ENCODE data around the gene BCAS1.
"Not testable (repeated sequence)": the region's sequence is repeated elsewhere in the genome, so short reads cannot be mapped to it uniquely, and the experiment has no call there.

BCAS1 gene

DNA sequence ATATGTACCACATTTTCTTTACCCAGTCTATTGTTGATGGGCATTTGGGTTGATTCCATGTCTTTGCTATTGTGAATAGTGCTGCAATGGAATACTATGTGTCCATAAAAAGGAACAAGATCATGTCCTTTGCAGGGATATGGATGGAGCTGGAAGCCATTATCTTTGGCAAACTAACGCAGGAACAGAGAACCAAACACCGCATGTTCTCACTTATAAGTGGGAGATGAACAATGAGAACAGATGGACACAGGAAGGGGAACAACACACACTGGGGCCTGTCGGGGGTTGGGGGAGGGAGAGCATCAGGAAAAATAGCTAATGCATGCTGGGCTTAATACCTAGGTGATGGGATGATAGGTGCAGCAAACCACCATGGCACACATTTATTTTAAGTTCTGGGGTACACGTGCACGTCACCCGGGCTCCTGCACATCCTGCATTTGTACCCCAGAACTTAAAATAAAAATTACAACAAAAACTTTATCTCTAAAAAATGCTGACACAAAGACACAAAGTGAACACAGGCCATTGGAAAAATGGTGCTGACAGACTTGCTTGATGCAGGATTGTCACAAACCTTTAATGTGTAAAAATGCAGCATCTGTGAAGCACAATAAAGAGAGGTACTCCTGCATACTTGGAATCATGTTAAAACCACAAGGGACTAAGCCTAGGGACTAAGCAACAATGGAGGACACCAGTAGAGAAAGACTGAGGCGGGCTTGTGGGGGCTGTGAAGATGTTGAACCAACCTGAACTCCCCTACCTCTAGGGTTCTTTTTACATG, 48.8 kb downstream of the BCAS1 start:
- DNase-seq (ENCODE audit: low spot score) (no peak), FAIRE-seq (no peak)

DNA sequence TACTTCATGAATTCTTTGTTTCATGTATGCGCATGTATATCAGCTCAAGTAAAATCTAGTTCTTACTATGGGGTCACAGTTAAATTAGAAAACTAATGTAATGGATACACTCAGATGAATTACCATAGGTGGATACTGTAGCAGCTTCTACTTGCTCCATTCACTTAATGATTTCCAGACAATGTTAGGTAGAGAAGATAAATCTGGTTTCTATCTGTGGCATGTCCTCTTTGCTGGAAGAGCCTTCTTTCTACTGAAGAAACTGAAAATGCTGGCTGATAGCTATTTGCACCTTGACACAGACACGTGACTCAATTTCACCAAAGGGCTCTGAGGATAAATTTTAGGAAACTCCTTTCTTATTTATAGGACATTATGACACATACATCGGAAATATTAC, 49.5 kb downstream of the BCAS1 start:
- no peak for DNase-seq (ENCODE audit: low spot score)
- no peak for FAIRE-seq

DNA sequence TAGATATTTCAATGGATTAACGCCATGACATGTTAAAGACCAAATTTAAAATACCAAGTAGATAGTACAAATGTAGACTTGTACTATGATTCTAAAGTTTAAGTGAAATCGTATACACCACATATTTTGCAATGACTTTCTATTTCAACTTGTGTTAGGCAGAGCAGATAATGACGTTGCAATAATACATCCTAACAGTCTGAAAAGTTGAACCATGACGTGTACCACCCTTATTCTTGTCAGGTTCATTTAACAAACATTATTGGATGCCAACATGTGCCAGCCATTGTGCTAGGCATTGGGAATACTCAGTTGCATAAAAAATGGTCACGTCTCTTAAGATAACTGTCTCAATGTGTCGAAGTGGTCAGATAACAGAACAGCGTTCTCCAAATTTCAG, 50.0 kb downstream of the BCAS1 start:
- no peak for DNase-seq (ENCODE audit: low spot score)
- no peak for FAIRE-seq

DNA sequence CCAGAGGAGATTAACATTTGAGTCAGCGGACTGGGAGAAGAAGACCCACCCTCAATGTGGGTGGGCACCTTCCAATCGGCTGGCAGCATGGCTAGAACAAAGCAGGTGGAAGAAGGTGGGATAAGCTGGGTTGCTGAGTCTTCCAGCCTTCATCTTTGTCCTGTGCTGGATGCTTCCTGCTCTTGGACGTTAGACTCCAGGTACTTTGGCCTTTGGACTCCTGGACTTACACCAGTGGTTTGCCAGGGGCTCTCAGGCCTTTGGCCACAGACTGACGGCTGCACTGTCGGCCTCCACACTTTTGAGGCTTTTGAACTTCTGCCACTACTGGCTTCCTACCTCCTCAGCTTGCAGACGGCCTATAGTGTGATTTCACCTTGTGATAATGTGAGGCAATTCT, 50.8 kb downstream of the BCAS1 start:
- FAIRE-seq = no peak
- no peak for DNase-seq (ENCODE audit: low spot score)

DNA sequence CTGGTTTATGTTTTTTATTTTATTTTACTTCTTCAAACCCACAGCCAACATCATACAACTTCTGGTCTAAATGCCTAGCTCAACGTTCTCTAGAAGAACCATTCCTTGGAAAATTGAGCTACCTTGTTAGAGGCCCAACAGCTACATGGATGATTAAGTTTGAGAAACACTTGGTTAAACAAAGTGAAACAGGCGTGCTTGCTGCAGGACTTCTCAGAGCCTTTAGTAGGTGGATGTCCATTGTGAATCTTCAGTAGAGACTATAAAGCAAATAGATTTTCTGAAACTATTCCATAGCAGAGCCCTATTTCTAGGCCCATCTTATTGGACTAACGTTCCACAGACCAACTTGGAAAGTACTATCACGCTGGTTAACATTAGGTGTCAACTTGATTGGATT, 51.3 kb downstream of the BCAS1 start:
- no peak for FAIRE-seq

DNA sequence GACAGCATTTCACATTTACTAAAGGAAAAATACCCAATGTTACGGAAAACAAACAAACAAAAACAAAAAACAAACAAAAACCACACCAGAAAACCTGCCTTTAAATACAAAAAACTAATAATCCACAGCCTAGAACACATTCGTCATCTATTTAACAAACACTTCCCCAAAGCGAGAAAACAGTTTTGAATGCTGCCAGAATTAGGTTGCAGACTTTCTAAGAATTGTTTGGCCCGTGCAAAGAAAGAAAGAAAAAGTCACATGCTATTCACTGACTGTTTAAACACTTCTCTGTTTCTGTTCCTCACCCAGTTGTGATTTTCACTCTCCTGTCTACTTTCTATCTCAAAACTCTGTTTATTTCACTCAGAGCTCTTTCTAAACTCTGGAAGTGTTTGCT, 52.5 kb downstream of the BCAS1 start:
- no peak for DNase-seq (ENCODE audit: low spot score)
- no peak for FAIRE-seq

More for the DNA sequence above, 51.3 kb downstream of the BCAS1 start:
- no peak for DNase-seq (ENCODE audit: low spot score)

DNA sequence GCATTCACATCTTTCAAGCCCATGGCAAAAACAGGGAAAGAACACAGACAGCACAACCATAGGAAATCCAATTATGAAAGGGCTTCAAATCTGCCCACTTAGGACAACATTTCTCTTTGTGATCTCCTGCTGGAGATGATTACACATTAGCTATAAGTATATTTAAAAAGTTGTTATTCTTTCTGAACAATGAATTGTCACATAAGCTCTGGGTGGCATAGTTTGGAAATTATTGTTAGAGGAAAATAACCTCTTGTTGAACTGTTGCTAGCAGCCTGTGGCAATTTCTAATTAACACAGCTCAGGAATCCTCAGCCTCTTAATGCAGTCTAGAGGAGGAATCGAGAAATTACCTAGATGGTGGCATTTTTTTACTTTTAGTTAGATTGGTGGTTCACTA, 54.9 kb downstream of the BCAS1 start:
- no peak for DNase-seq (ENCODE audit: low spot score)
- FAIRE-seq = no peak

DNA sequence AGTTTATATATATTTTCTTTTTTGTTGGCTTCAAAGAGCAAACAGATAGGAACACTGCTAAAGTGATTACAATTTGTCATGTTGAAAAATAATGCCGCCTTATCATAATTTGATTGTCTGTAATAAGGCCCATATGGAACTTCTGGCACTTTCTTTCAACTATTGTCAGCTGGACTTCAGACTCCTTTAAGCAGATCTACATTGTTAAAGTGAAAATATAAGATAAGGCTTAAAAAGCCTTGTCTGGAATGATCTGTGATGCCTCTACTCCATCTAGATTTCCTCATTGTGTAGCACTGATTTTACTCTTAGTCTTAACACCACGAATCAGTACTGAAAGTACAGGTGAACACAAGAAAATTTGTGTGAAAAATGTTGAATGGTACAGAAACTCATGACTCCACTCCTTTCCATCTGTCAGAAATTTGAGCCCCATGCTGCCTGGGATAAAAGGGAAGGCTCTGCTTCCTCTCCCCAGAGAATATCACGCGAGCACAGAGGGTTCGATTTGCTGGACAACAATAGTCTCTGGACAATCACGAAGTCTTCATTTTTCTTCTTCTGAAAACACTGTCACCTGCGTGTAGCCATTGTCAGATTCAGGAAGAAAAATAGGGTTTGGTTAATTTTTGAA, 56.0 kb downstream of the BCAS1 start:
- FAIRE-seq = no peak
- DNase-seq (ENCODE audit: low spot score) = no peak

DNA sequence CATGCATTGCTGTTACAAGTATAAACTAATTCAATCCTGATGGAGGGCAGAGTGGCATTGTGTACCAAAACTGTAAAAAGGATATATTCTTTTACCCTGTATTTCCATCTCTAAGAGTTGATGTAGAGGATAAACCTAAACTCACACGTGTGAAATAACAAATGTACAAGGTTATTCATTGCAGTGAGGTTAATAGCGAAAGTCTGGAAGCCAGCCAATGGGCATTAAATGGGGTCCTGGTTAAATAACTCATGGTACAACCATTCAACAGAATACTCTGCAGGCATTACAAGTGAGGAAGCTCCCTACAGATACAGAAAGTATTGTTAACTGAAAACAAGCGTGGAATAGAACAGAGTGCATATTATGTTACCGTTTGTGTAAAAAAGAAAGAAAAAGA, 56.9 kb downstream of the BCAS1 start:
- FAIRE-seq = no peak
- DNase-seq (ENCODE audit: low spot score) = no peak

DNA sequence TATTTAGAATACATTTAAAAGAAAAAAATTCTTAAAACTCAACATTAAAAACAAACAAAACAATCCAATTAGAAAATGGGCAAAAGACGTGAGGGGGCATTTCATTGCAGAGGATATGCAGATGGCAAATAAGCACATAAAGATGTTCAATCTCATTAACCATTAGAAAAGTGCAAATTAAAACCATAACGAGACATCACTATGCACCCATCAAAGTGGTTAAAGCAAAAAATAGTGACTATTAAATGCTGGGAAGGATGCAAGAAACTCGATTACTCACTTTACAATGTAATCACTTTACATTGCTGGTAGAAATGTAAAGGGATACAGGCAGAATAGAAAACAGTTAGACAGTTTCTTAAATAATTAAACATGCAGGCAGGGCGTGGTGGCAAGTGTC, 59.0 kb downstream of the BCAS1 start:
- no peak for DNase-seq (ENCODE audit: low spot score)
- no peak for FAIRE-seq

DNA sequence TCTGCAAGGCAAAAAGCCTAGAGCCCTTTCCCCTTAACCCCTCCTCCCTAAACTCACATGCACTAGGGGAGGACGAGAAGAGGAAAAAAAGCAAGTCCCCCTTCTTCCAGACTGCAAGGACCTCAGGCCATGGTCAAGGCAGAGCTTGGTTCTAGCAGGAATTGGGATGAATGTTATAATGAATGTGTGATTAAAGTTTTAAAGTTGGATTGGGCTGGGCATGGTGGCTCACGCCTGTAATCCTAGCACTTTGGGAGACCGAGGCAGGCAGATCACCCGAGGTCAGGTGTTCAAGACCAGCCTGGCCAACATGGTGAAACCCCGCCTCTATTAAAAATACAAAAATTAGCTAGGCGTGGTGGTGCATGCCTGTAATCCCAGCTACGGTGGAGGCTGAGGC, 64.2 kb downstream of the BCAS1 start:
- not testable (repeated sequence) for DNase-seq (ENCODE audit: low spot score); FAIRE-seq

DNA sequence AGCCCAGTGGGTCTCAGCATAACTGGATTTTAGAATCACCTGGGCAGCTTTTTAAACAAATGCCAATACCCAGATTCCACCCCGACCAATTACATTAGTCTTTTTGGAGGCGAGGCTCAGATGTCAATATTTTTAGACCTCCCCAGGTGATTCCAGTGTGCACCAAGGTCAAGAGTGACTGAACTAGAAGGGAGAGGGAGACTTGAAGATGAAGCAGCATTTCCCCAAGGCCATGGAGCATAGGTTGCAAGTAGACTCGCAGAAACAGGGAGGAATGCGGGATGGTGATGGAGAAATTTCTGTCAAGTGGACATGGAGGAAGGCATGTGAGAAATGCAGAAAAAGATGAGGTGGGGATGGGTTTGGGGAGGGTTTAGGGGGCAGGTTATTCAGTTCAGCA, 64.9 kb downstream of the BCAS1 start:
- FAIRE-seq (no peak), DNase-seq (ENCODE audit: low spot score) (no peak)

DNA sequence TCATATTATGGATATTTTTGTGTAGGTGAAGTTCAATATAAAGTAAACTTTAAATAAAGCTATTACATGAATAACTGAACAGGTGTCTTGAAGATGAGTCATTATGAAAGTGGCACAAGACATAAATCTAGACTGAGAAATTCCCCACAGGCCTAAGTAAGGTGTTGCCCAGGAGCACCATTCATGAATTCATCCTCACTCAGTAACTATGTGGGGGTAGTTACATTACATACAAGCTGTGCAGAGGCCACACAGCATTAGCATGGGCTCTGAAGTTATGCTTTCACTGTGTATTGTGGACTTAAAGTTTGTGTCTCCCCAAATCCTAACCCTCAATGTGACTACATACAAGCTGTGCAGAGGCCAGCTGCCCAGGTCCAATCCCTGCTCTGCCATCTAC, 65.9 kb downstream of the BCAS1 start:
- no peak for FAIRE-seq
- DNase-seq (ENCODE audit: low spot score) = no peak

DNA sequence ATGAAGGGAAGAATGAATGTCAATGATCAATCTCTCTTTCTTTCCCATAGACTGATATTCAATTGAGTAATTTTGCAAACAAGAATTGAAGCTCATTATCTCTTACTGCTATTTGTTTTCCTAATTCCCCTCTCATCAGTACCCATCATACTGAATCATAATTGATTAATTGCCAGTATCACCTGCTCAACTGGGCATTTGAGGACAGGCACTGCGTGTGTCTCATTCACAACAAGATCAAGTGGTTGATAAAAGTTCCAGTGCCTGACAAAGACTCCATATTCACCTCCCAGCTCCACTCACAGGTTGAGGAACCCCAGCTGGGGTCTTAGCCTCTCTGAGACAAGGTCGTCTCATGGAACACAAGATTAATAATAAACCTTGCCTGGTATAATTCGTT, 67.7 kb downstream of the BCAS1 start:
- DNase-seq (ENCODE audit: low spot score) (no peak), FAIRE-seq (no peak)

DNA sequence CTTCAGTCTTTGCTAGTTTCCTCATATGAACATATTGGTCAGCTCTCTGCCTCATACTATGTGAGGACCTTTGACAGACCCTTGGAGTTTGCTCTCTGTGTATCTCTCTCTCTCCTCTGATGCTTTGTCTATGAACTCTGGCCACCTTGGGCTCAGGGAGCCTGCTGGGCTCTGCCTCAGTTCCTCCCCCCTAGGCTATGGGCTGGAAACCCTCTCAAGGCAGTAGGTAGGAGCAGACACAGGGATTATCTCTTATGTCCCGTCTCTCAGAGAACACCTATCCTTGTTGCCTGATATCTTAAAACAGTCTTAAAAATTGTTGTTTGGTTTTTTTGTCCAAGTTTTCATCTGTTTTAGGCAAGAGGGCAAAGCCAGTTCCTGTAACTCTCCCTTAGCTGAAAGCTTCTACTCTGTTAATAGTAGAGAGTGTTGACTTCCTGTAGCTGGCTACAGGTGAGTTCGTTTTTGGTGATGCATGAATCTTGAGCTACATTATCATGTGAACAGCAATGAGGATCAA, 68.3 kb downstream of the BCAS1 start:
- FAIRE-seq = no peak
- DNase-seq (ENCODE audit: low spot score) = no peak

DNA sequence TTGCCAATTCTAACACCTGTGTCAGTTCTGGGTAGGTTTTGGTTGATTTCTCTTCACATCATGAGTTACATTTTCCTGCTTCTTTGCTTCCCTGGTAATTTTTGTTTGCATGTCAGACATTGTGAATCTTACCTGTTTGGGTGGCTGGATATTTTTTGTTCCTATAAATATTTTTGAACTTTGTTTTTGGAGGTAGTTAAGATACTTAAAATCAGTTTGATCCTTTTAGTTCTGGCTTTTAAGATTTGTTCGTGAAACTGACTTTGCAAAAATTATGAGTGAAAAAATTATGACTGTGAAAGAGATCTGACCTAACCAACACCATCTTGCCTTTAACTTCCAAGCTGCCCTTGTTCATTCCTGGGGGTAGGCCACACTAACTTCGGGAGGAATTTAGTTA, 69.5 kb downstream of the BCAS1 start:
- no peak for FAIRE-seq
- DNase-seq (ENCODE audit: low spot score) = no peak

DNA sequence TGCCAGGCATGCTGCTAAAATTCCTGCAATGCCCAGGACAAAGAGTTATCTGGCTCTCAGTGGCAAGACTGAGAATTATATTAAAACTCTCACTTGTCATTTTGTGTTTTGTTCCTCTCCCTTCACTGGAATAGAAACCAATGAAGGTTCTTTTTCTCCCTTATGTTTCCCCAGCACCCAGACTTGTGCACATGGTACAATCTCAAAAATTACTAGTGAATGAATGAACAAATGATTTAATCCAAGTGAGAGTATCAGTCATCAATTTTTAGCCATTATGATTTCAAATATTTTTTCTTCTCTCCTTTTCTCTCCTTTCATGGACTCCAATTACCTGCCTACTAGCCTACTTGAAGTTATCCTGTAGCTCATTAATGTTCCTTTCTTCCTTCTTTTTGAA, 70.1 kb downstream of the BCAS1 start:
- FAIRE-seq = no peak
- DNase-seq (ENCODE audit: low spot score) = no peak

DNA sequence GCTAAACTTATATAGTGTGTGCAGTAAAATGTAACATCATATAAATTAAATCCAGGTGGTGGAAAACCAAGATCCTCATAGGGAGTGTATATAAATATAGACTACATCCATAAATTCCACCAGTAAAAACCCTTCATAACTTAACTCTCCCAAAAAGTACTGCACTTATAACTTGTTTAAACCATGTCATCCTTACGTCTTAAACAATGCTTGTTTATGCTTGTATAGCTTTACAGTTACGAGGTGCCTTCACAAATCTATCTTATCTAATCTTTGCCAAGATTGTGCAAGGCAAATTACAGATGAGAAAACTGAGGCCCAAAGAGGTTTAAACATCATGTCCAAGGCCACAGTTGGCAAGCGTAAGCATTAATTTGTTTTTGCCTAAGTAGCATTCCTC, 71.3 kb downstream of the BCAS1 start:
- DNase-seq (ENCODE audit: low spot score) (no peak), FAIRE-seq (no peak)

DNA sequence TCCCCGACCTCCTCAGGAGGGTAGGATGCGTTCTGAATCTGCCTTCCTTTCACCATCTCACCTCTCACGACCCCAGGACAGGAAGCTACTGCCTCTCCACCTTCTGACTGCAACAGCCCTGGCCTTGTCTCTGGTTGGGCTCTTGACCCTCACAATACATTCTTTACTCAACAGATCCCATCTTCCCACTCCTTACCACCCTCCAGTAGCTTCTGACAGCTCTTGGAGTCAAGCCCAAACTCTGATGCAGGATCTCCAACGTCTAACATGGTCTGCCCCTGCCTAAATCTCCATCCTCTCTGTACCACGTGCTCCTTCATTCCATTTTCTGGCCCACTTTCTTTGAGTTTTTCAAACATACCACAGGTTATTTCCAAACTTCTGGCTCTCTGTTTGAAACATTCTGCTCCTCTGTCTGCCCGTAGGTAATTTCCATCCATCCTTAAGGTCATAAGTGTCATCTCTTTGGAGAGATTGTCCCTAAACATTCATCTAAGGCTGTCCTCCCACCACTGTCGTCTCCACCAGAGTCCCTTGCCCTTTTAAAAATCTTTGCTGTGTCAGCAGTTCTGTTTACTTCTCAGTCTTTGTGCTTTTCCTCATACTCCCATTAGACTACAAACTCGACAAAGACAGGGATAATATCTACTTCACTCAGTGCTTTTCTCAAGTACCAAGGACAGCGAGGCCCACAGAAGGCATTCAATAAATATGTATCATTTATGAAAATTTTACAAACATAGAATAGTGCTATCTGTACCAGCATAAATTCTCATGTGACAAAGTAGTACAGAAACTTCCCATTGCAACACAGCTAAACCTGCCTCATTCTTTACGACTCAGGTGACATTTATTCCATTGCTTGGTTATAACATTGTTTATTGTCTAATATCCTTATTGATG, 73.6 kb downstream of the BCAS1 start:
- FAIRE-seq = no peak
- no peak for DNase-seq (ENCODE audit: low spot score)

DNA sequence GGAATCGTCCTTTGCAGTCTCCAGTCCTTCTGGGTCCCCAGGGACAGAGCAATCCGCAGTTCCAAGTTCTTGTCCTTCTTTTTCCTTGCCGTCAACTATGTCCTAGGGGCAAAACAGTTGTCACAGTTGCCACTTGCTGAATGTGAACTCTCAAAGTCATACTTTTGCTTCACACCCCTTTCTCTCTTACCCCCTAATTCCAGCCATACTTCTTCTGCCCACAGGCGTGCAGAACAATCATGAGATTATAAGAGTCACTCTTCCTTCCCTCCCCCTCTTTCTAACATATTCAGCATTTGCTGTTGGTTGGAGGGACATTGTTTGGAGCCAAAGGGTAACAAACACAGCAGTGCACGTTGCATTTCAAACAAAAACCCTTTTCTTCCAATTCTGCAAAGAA, 74.4 kb downstream of the BCAS1 start:
- DNase-seq (ENCODE audit: low spot score) (no peak), FAIRE-seq (no peak)

DNA sequence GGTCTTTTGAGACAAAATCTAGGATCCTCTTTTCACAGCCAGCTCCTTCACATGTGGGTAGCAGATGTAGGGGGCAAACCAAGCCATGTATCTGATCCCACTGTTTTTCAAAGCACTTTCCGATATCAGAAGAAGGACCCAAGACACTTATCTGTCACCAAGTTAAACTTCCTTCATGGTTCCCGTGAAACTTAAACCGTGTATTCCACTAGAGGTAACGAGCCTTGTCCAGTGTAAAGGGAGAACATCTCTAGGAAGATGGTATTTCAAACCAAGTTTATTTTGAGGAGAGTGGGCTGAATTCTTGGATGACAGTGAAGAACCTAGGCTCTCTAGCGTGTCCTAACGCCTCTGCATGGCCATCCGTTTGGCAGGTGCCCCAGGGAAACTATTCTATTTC, 76.3 kb downstream of the BCAS1 start:
- no peak for FAIRE-seq
- DNase-seq (ENCODE audit: low spot score) = no peak

DNA sequence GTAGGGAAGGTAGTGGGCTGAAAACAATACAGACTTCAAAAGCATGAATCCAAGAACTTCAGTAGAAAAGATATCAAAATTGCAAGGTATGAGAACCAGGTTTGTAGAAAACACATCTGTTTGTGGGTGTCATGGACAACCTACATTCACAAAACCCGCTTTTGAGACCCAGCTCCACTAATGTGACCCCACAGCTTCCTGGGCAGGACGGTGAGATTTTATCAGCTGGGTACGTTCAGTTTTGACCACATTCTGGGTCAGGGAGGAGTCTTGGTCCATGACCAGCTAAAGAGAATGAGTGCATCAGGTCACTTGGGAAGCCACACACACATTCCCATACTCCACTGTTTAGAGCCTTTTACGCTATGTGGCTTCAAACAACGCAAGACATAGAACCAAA, 77.1 kb downstream of the BCAS1 start:
- DNase-seq (ENCODE audit: low spot score) (no peak), FAIRE-seq (no peak)

Data from RCC 7860 (cell line).